Embryonic facial prominence (tissue), 1 donor: ENCODE results near the gene FOXJ3.

Experiments used
- DNase-seq: peaks from one replicate; pipeline ENCODE4 v3.0.0-alpha.2; 2016; ENCODE audit errors: extremely low spot score

FOXJ3 gene

GRCh38 chr1:42311138-42311537, 23.9 kb downstream of the FOXJ3 start:
- no peak for DNase-seq

GRCh38 chr1:42306977-42307376, 28.1 kb downstream of the FOXJ3 start:
- no peak for DNase-seq

- no peak for DNase-seq
These were observed 29.4 kb downstream of the FOXJ3 start for GRCh38 chr1:42305639-42306038.

GRCh38 chr1:42302034-42302433, 33.0 kb downstream of the FOXJ3 start:
- no peak for DNase-seq

GRCh38 chr1:42298520-42298919, 36.5 kb downstream of the FOXJ3 start:
- DNase-seq: no peak

- DNase-seq: no peak
These were observed 39.2 kb downstream of the FOXJ3 start for GRCh38 chr1:42295816-42296215.

- DNase-seq: no peak
These were observed 44.9 kb downstream of the FOXJ3 start for GRCh38 chr1:42290130-42290529.

GRCh38 chr1:42288311-42288985, 46.6 kb downstream of the FOXJ3 start:
- DNase-seq: no peak

- DNase-seq: no peak
These were observed 52.0 kb downstream of the FOXJ3 start for GRCh38 chr1:42282867-42283583.

- DNase-seq: no peak
These were observed 52.9 kb downstream of the FOXJ3 start for GRCh38 chr1:42282024-42282579.

- no peak for DNase-seq
These were observed 54.2 kb downstream of the FOXJ3 start for GRCh38 chr1:42280821-42281220.

- DNase-seq: no peak
These were observed 56.0 kb downstream of the FOXJ3 start for GRCh38 chr1:42279055-42279454.

GRCh38 chr1:42272920-42273319, 62.1 kb downstream of the FOXJ3 start:
- DNase-seq: no peak

- DNase-seq: no peak
These were observed 67.1 kb downstream of the FOXJ3 start for GRCh38 chr1:42267904-42268303.

- no peak for DNase-seq
These were observed 68.5 kb downstream of the FOXJ3 start for GRCh38 chr1:42266253-42267135.

GRCh38 chr1:42264511-42265190, 70.4 kb downstream of the FOXJ3 start:
- no peak for DNase-seq

- DNase-seq: no peak
These were observed 72.0 kb downstream of the FOXJ3 start for GRCh38 chr1:42263019-42263418.

GRCh38 chr1:42260376-42261070, 74.5 kb downstream of the FOXJ3 start:
- no peak for DNase-seq

- DNase-seq: no peak
These were observed 75.3 kb downstream of the FOXJ3 start for GRCh38 chr1:42259739-42260064.

GRCh38 chr1:42259059-42259738, 75.8 kb downstream of the FOXJ3 start:
- no peak for DNase-seq

- DNase-seq: no peak
These were observed 76.8 kb downstream of the FOXJ3 start for GRCh38 chr1:42258218-42258617.
